HepG2 (cell line): ENCODE data around the gene CHID1. TPM values are rescaled to one million over a fixed set of nuclear protein-coding genes. Genes with fewer than 3 reads are reported as not detected.
A peak's percentile ranks its signal among the peaks of the same experiment; 100 is the strongest.

Experiments used
- ARNT ChIP-seq: fragments of 450-650 bp; IDR thresholded peaks from 2 replicates; pipeline ENCODE4 v1.6.1; 2017
- BRCA1 ChIP-seq: sonication (generic); formaldehyde crosslinking; IDR thresholded peaks from 2 replicates; pipeline ENCODE4 v1.4.0; 2020; ENCODE audit warnings: missing genetic modification reagents
- FLYWCH1 ChIP-seq: sonication (generic); formaldehyde crosslinking; IDR thresholded peaks from 2 replicates; pipeline ENCODE4 v1.8.1; 2023; ENCODE audit warnings: mild to moderate bottlenecking, missing genetic modification reagents
- FOSL2 ChIP-seq: sonication (generic); formaldehyde crosslinking; IDR thresholded peaks from 2 replicates; pipeline ENCODE4 v1.4.0; 2020; ENCODE audit warnings: missing genetic modification reagents
- HIVEP1 ChIP-seq: sonication (generic); formaldehyde crosslinking; IDR thresholded peaks from 2 replicates; pipeline ENCODE4 v1.4.0; 2020; ENCODE audit warnings: mild to moderate bottlenecking, missing genetic modification reagents
- MEIS2 ChIP-seq: sonication (generic); formaldehyde crosslinking; IDR thresholded peaks from 2 replicates; pipeline ENCODE4 v1.9.0; 2021; ENCODE audit warnings: mild to moderate bottlenecking, missing genetic modification reagents
- MIER2 ChIP-seq: IDR thresholded peaks from 2 replicates; pipeline ENCODE4 v1.6.1; 2016; ENCODE audit warnings: missing biosample characterization, missing genetic modification reagents
- MTA3 ChIP-seq: sonication (generic); formaldehyde crosslinking; IDR thresholded peaks from 2 replicates; pipeline ENCODE4 v1.4.0; 2020; ENCODE audit warnings: missing genetic modification reagents
- MTF2 ChIP-seq: sonication (generic); formaldehyde crosslinking; IDR thresholded peaks from 2 replicates; pipeline ENCODE4 v1.5.0; 2020; ENCODE audit warnings: missing genetic modification reagents, borderline replicate concordance
- MZF1 ChIP-seq: sonication (generic); formaldehyde crosslinking; IDR thresholded peaks from 2 replicates; pipeline ENCODE4 v1.8.1; 2023; ENCODE audit warnings: mild to moderate bottlenecking, missing genetic modification reagents, borderline replicate concordance
- TEAD2 ChIP-seq: sonication (generic); formaldehyde crosslinking; IDR thresholded peaks from 2 replicates; pipeline ENCODE4 v1.9.0; 2021; ENCODE audit warnings: missing genetic modification reagents
- ZNF296 ChIP-seq: sonication (generic); formaldehyde crosslinking; conservative IDR thresholded peaks from 2 replicates; pipeline ENCODE4 v1.5.0; 2020; ENCODE audit warnings: mild to moderate bottlenecking, missing genetic modification reagents
- ZNF33A ChIP-seq: sonication (generic); formaldehyde crosslinking; IDR thresholded peaks from 2 replicates; pipeline ENCODE4 v1.5.1; 2020; ENCODE audit warnings: missing genetic modification reagents, mild to moderate bottlenecking, moderate library complexity, borderline replicate concordance
- ZNF546 ChIP-seq: sonication (generic); formaldehyde crosslinking; conservative IDR thresholded peaks from 2 replicates; pipeline ENCODE4 v1.8.1; 2023; ENCODE audit warnings: mild to moderate bottlenecking, missing genetic modification reagents
- ZNF572 ChIP-seq: sonication (generic); formaldehyde crosslinking; IDR thresholded peaks from 2 replicates; pipeline ENCODE4 v1.5.1; 2020; ENCODE audit warnings: mild to moderate bottlenecking, missing genetic modification reagents
- polyA plus RNA-seq, 8 experiments: library from polyadenylated mRNA; depleted of rRNA in 3 of 8; stranded (reverse) in 7 of 8; unstranded in 1 of 8; fragments of >200 nt; fragmentation: Illumina TruSeq in 4 of 8; extraction: Trizol in 4 of 8; gene quantifications; 2 replicates each; pipeline versions ENCODE4 v1.2.1 to v1.2.3, GENCODE V29; 2011 to 2016; ENCODE audit warnings: low read depth in 4 of 8, missing spikeins in 1 of 8, mixed read lengths in 1 of 8; ENCODE audit not compliant: insufficient read depth in 1 of 8
- total RNA-seq, 5 experiments: library from RNA; depleted of rRNA; stranded (reverse); fragments of >200 nt; fragmentation: Illumina TruSeq; extraction: Trizol; gene quantifications; 2 replicates each; pipeline ENCODE4 v1.2.3, GENCODE V29; 2016; ENCODE audit warnings: low read depth in 1 of 5
- TF ChIP-seq, protein P1 (sequence below): sonication (generic); formaldehyde crosslinking; IDR thresholded peaks from 2 replicates; pipeline ENCODE4 v1.4.0; 2020; ENCODE audit warnings: missing genetic modification reagents
- TF ChIP-seq, protein P2 (sequence below): sonication (generic); formaldehyde crosslinking; conservative IDR thresholded peaks from 2 replicates; pipeline ENCODE4 v1.8.1; 2023; ENCODE audit warnings: missing genetic modification reagents
- TF ChIP-seq, protein P3 (sequence below): sonication (generic); formaldehyde crosslinking; IDR thresholded peaks from 2 replicates; pipeline ENCODE4 v1.4.0; 2020; ENCODE audit warnings: missing genetic modification reagents, mild to moderate bottlenecking, borderline replicate concordance
- TF ChIP-seq, protein P4 (sequence below): IDR thresholded peaks from 2 replicates; pipeline ENCODE4 v1.6.1; 2016; ENCODE audit warnings: mild to moderate bottlenecking

CHID1 gene
- total and polyA plus RNA-seq, 2 of the 13 experiments (the other 11 are each of a cell fraction or from before 2014, with no cell fraction given), result 65.1 to 93.6 TPM

DNA sequence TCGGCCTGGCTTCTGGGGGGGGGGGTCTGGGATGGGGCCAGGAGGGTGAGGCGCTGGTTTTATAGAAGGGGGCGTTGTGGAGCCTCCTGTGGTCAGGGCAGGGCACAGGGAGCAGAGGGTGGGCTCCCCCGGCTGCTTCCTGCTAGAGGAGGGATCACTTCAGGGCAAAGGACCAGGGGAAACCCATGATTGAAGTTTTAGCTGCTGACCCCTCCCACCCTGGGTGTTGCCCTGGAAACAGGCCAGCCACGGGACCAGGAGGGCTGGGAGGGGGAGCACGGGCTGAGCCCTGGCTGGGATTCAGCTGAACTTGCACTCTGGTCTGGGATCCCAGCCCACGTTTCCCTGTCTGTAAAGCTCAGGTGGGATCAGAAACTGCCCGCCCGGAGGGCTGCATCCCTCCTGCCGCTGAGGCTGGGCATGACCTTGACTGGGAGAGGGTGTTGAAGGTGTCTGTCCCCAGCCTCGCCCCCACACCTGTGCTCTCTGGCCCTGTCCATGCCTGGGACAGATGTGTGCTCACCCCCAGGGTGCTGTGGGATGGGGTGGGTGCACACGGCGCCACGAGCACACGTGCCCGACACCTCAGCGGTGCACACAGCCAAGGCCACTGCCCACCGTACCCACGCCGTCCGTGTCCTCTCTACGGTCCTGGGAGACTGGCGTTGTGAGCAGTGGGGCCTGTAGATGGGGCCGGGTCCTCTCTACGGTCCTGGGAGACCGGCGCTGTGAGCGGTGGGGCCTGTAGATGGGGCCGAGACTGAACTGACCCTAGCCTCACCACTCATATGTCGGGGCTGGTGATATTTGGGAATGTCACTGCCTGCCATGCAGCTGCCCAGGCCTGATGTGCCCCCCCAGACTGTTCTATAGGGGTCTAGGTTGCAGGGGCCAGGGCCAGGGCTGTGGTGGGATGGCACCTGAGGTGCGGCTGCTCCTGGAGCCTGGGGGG, 65.6 kb downstream of the CHID1 start (continued):
- TF ChIP-seq MTF2 (CRISPR knock-in tag) (no peak), MIER2 (CRISPR knock-in tag) (no peak), MTA3 (CRISPR knock-in tag) (no peak), ARNT (no peak), ZNF546 (CRISPR knock-in tag) (no peak), BRCA1 (no peak), ZNF33A (CRISPR knock-in tag) (no peak), TEAD2 (CRISPR knock-in tag) (no peak), FOSL2 (no peak), FLYWCH1 (CRISPR knock-in tag) (no peak), MEIS2 (no peak), ZNF572 (0 out of 2 replicates have a peak, but pooled peaks have one; percentile 32), ZNF296 (CRISPR knock-in tag) (no peak), HIVEP1 (CRISPR knock-in tag) (peak; percentile 72; the same call in 1 of the 2 replicates), MZF1 (no peak)
- TF ChIP-seq, protein P1, sequence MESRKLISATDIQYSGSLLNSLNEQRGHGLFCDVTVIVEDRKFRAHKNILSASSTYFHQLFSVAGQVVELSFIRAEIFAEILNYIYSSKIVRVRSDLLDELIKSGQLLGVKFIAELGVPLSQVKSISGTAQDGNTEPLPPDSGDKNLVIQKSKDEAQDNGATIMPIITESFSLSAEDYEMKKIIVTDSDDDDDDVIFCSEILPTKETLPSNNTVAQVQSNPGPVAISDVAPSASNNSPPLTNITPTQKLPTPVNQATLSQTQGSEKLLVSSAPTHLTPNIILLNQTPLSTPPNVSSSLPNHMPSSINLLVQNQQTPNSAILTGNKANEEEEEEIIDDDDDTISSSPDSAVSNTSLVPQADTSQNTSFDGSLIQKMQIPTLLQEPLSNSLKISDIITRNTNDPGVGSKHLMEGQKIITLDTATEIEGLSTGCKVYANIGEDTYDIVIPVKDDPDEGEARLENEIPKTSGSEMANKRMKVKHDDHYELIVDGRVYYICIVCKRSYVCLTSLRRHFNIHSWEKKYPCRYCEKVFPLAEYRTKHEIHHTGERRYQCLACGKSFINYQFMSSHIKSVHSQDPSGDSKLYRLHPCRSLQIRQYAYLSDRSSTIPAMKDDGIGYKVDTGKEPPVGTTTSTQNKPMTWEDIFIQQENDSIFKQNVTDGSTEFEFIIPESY, result no peak
- TF ChIP-seq, protein P2, sequence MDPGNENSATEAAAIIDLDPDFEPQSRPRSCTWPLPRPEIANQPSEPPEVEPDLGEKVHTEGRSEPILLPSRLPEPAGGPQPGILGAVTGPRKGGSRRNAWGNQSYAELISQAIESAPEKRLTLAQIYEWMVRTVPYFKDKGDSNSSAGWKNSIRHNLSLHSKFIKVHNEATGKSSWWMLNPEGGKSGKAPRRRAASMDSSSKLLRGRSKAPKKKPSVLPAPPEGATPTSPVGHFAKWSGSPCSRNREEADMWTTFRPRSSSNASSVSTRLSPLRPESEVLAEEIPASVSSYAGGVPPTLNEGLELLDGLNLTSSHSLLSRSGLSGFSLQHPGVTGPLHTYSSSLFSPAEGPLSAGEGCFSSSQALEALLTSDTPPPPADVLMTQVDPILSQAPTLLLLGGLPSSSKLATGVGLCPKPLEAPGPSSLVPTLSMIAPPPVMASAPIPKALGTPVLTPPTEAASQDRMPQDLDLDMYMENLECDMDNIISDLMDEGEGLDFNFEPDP, result no peak
- TF ChIP-seq, protein P3, sequence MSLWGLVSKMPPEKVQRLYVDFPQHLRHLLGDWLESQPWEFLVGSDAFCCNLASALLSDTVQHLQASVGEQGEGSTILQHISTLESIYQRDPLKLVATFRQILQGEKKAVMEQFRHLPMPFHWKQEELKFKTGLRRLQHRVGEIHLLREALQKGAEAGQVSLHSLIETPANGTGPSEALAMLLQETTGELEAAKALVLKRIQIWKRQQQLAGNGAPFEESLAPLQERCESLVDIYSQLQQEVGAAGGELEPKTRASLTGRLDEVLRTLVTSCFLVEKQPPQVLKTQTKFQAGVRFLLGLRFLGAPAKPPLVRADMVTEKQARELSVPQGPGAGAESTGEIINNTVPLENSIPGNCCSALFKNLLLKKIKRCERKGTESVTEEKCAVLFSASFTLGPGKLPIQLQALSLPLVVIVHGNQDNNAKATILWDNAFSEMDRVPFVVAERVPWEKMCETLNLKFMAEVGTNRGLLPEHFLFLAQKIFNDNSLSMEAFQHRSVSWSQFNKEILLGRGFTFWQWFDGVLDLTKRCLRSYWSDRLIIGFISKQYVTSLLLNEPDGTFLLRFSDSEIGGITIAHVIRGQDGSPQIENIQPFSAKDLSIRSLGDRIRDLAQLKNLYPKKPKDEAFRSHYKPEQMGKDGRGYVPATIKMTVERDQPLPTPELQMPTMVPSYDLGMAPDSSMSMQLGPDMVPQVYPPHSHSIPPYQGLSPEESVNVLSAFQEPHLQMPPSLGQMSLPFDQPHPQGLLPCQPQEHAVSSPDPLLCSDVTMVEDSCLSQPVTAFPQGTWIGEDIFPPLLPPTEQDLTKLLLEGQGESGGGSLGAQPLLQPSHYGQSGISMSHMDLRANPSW, result no peak
- TF ChIP-seq, protein P4, sequence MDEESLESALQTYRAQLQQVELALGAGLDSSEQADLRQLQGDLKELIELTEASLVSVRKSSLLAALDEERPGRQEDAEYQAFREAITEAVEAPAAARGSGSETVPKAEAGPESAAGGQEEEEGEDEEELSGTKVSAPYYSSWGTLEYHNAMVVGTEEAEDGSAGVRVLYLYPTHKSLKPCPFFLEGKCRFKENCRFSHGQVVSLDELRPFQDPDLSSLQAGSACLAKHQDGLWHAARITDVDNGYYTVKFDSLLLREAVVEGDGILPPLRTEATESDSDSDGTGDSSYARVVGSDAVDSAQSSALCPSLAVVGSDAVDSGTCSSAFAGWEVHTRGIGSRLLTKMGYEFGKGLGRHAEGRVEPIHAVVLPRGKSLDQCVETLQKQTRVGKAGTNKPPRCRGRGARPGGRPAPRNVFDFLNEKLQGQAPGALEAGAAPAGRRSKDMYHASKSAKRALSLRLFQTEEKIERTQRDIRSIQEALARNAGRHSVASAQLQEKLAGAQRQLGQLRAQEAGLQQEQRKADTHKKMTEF (CRISPR knock-in tag), result no peak
